Left ventricle myocardium inferior (tissue), 1 donor: Measurements from ENCODE around the gene ELOVL1. TPM values are rescaled to one million over a fixed set of nuclear protein-coding genes. Genes with fewer than 3 reads are reported as not detected.

ENCODE experiments used
- DNase-seq: peaks from one replicate; pipeline ENCODE4 v3.0.0-alpha.2; 2020
- H3K27ac ChIP-seq: fragments of 200-600 bp; replicated peaks from 2 replicates; pipeline ENCODE4 v1.8.0; 2021
- H3K27me3 ChIP-seq: fragments of 200-600 bp; 2 replicates; pipeline ENCODE4 v1.8.0; 2021; ENCODE audit warnings: low read depth
- H3K36me3 ChIP-seq: fragments of 200-600 bp; 2 replicates; pipeline ENCODE4 v1.8.0; 2021
- H3K4me1 ChIP-seq: fragments of 200-600 bp; 2 replicates; pipeline ENCODE4 v1.8.0; 2021
- H3K4me3 ChIP-seq: fragments of 200-600 bp; 2 replicates; pipeline ENCODE4 v1.8.0; 2021; ENCODE audit warnings: mild to moderate bottlenecking, moderate library complexity
- H3K9me3 ChIP-seq: fragments of 200-600 bp; replicated peaks from 2 replicates; pipeline ENCODE4 v1.8.0; 2021
- CTCF ChIP-seq: fragments of 200-600 bp; IDR thresholded peaks from 2 replicates; pipeline ENCODE4 v1.8.0; 2021; ENCODE audit warnings: antibody characterized with exemption, mild to moderate bottlenecking, borderline replicate concordance
- intact Hi-C: fragments of 100-400 bp; cut with micrococcal nuclease; formaldehyde crosslinking; loops from one replicate; pipeline ENCODE4 v1.11.0; 2022
- total RNA-seq: library from RNA; stranded (reverse); fragmentation: NEBNext Ultra II Directional; extraction: Animal tissue kit (Norgen Biotek cat#: 25700); gene quantifications from one replicate; pipeline ENCODE4 v1.2.1, GENCODE V29; 2021
- donor health status: DM: no; HTN: yes; CAD: no; lungs with severe emphysema.

The ELOVL1 gene
- total RNA-seq, 1 donor from 2014 or later = 26.7 TPM

GRCh38 chr1:43358121-43358745 is 9.6 kb downstream of the ELOVL1 start:
- no peaks in the 10 kb centered on the region for H3K9me3 ChIP-seq
- peaks cover 25% of the 10 kb centered on the region for H3K36me3 ChIP-seq
- no peak for DNase-seq
- peak; percentile 49 for TF ChIP-seq CTCF
- H3K4me1 ChIP-seq = peaks cover 19% of the 10 kb centered on the region
- no peaks in the 10 kb centered on the region for H3K27me3 ChIP-seq
- peak overlapping the region; percentile 97 for H3K27ac ChIP-seq
- intact Hi-C loops = no loop called here
- H3K4me3 ChIP-seq = peak overlapping the region; percentile 76

GRCh38 chr1:43357251-43357650 is 10.6 kb downstream of the ELOVL1 start:
- no peak for DNase-seq
- H3K4me1 ChIP-seq = peaks cover 19% of the 10 kb centered on the region
- no peaks in the 10 kb centered on the region for H3K27me3 ChIP-seq
- H3K36me3 ChIP-seq = peaks cover 15% of the 10 kb centered on the region
- H3K27ac ChIP-seq = no peak overlapping the region
- no peak for TF ChIP-seq CTCF
- no peaks in the 10 kb centered on the region for H3K9me3 ChIP-seq
- intact Hi-C loops = no loop called here
- no peak overlapping the region for H3K4me3 ChIP-seq

GRCh38 chr1:43354936-43355335 is 12.9 kb downstream of the ELOVL1 start:
- DNase-seq = no peak
- intact Hi-C loops = no loop called here
- Histone ChIP-seq H3K4me3 (no peak overlapping the region), H3K9me3 (no peaks in the 10 kb centered on the region), H3K36me3 (no peaks in the 10 kb centered on the region), H3K27me3 (no peaks in the 10 kb centered on the region), H3K4me1 (peaks cover 24% of the 10 kb centered on the region), H3K27ac (no peak overlapping the region)
- no peak for TF ChIP-seq CTCF

GRCh38 chr1:43354471-43354870 is 13.3 kb downstream of the ELOVL1 start:
- Histone ChIP-seq H3K4me3 (no peak overlapping the region), H3K4me1 (peaks cover 27% of the 10 kb centered on the region), H3K27me3 (no peaks in the 10 kb centered on the region), H3K9me3 (no peaks in the 10 kb centered on the region), H3K36me3 (no peaks in the 10 kb centered on the region), H3K27ac (no peak overlapping the region)
- intact Hi-C loops = no loop called here
- TF ChIP-seq CTCF = no peak
- DNase-seq = no peak

- no peak for TF ChIP-seq CTCF
- H3K4me3 ChIP-seq = no peak overlapping the region
- intact Hi-C loops = no loop called here
- H3K9me3 ChIP-seq = no peaks in the 10 kb centered on the region
- peaks cover 29% of the 10 kb centered on the region for H3K4me1 ChIP-seq
- no peaks in the 10 kb centered on the region for H3K36me3 ChIP-seq
- no peak overlapping the region for H3K27ac ChIP-seq
- H3K27me3 ChIP-seq = no peaks in the 10 kb centered on the region
- no peak for DNase-seq
Observed at GRCh38 chr1:43352881-43353280, 14.9 kb downstream of the ELOVL1 start.
